Endothelial cell of umbilical vein (primary cell): Measurements from ENCODE around the gene ADAMTS19. TPM values are rescaled to one million over a fixed set of nuclear protein-coding genes. Genes with fewer than 3 reads are reported as not detected.

Experiments used
- BruUV-seq: library from RNA; stranded (reverse); fragments of 400-500 nt; replicated peaks from 2 replicates; lab custom pipeline; 2021; lab: Mats Ljungman, UMichigan
- CTCF ChIA-PET: fragments of 300-600, 350-600 bp; sonication (Branson Sonifier 250); formaldehyde crosslinking; loops from one replicate; lab custom pipeline; 2021; ENCODE audit warnings: antibody characterized with exemption, inconsistent platforms; lab: Charles Lee
- POLR2A ChIA-PET: fragments of 300-600, 350-600 bp; sonication (Branson Sonifier 250); formaldehyde crosslinking; loops from one replicate; lab custom pipeline; 2021; ENCODE audit warnings: antibody characterized with exemption, inconsistent platforms; lab: Charles Lee
- DNase-seq: peaks from one replicate; pipeline ENCODE4 v3.0.0-alpha.2; 2011; ENCODE audit warnings: low read depth, low spot score
- FAIRE-seq: peaks from 2 replicates; lab custom pipeline; 2011; peaks lifted over from hg19 to GRCh38; lab: Jason Lieb, UNC
- H2AFZ ChIP-seq: 2 replicates; pipeline ENCODE4 v1.6.0; 2012; ENCODE audit warnings: low read depth, low read length, control low read depth, inconsistent platforms
- H3K27ac ChIP-seq: 2 replicates; pipeline ENCODE4 v1.5.1; 2011; ENCODE audit warnings: low read depth, mild to moderate bottlenecking, control low read depth, low read length, moderate library complexity; ENCODE audit not compliant: insufficient read depth
- H3K27me3 ChIP-seq, 2 experiments: 2 replicates each; pipeline versions ENCODE4 v1.6.0 to v1.6.1; 2011; ENCODE audit warnings: low read length in 2 of 2, mixed read lengths in 1 of 2; ENCODE audit not compliant: control insufficient read depth in 2 of 2, insufficient read depth in 2 of 2
- H3K36me3 ChIP-seq, 2 experiments: 2 replicates in 1 of 2; 3 replicates in 1 of 2; pipeline ENCODE4 v1.5.1; 2011; ENCODE audit warnings: low read length in 2 of 2, mild to moderate bottlenecking in 1 of 2, moderate library complexity in 1 of 2; ENCODE audit not compliant: control insufficient read depth in 2 of 2, insufficient read depth in 2 of 2; ENCODE audit errors: extremely low read depth in 1 of 2
- H3K4me1 ChIP-seq: 3 replicates; pipeline ENCODE4 v1.5.1; 2011; ENCODE audit warnings: mild to moderate bottlenecking, low read length; ENCODE audit not compliant: control insufficient read depth, insufficient read depth; ENCODE audit errors: extremely low read depth
- H3K4me2 ChIP-seq: 2 replicates; pipeline ENCODE4 v1.6.1; 2011; ENCODE audit warnings: low read length, control low read depth, mixed read lengths; ENCODE audit not compliant: insufficient read depth
- H3K4me3 ChIP-seq, 3 experiments: fragments of 200-600 bp in 1 of 3; sonication (generic), shearing (Covaris generic) in 1 of 3; replicated peaks in 1 of 3; 2 replicates each; pipeline ENCODE4 v1.5.1; 2011 to 2016; ENCODE audit warnings: control low read depth in 3 of 3, low read length in 3 of 3, mild to moderate bottlenecking in 2 of 3, inconsistent platforms in 1 of 3, low read depth in 1 of 3, moderate library complexity in 1 of 3; ENCODE audit not compliant: insufficient read depth in 1 of 3
- H3K79me2 ChIP-seq: 2 replicates; pipeline ENCODE4 v1.6.0; 2012; ENCODE audit warnings: low read length, inconsistent platforms; ENCODE audit not compliant: control insufficient read depth, insufficient read depth
- H3K9ac ChIP-seq: replicated peaks from 2 replicates; pipeline ENCODE3; 2011; ENCODE audit warnings: low read length, control low read depth; ENCODE audit not compliant: insufficient read depth; ENCODE audit errors: extremely low read depth
- H3K9me1 ChIP-seq: replicated peaks from 3 replicates; pipeline ENCODE4 v1.6.0; 2011; ENCODE audit warnings: mild to moderate bottlenecking, low read length; ENCODE audit not compliant: control insufficient read depth, insufficient read depth; ENCODE audit errors: extremely low read depth
- H3K9me3 ChIP-seq: replicated peaks from 2 replicates; pipeline ENCODE4 v1.5.1; 2012; ENCODE audit warnings: low read length, inconsistent platforms; ENCODE audit not compliant: control insufficient read depth, insufficient read depth
- H4K20me1 ChIP-seq: replicated peaks from 2 replicates; pipeline ENCODE3; 2011; ENCODE audit warnings: mild to moderate bottlenecking, low read length; ENCODE audit not compliant: control insufficient read depth, insufficient read depth; ENCODE audit errors: extremely low read depth
- CTCF ChIP-seq, 2 donors: IDR thresholded peaks; 1 replicate in 1 of 2; 2 replicates in 1 of 2; pipeline ENCODE4 v1.5.1; 2011; ENCODE audit warnings: low read length in 2 of 2, mild to moderate bottlenecking in 2 of 2, moderate library complexity in 2 of 2, control low read depth in 1 of 2, inconsistent platforms in 1 of 2, low read depth in 1 of 2; ENCODE audit not compliant: insufficient read depth in 1 of 2; ENCODE audit errors: extremely low read depth in 1 of 2
- EZH2 ChIP-seq: IDR thresholded peaks from 2 replicates; pipeline ENCODE4 v1.6.1; 2012; ENCODE audit warnings: borderline replicate concordance, low read depth, mild to moderate bottlenecking, moderate library complexity, low read length, inconsistent platforms; ENCODE audit not compliant: severe bottlenecking
- FOS ChIP-seq: IDR thresholded peaks from 2 replicates; pipeline ENCODE4 v1.6.1; 2011; ENCODE audit warnings: mild to moderate bottlenecking, low read length, moderate library complexity, borderline replicate concordance; ENCODE audit not compliant: insufficient read depth
- GATA2 ChIP-seq: IDR thresholded peaks from 2 replicates; pipeline ENCODE4 v1.7.0; 2011; ENCODE audit warnings: low read depth, mild to moderate bottlenecking, moderate library complexity, mixed read lengths, low read length; ENCODE audit not compliant: insufficient read length, insufficient read depth
- JUN ChIP-seq: IDR thresholded peaks from 2 replicates; pipeline ENCODE4 v1.6.1; 2011; ENCODE audit warnings: borderline replicate concordance, low read depth; ENCODE audit not compliant: insufficient read length, insufficient read depth
- MAX ChIP-seq: IDR thresholded peaks from 2 replicates; pipeline ENCODE4 v1.6.1; 2011; ENCODE audit not compliant: insufficient read depth, insufficient read length
- MYC ChIP-seq: IDR thresholded peaks from one replicate; pipeline ENCODE4 v1.6.1; 2011; ENCODE audit warnings: mild to moderate bottlenecking, low read depth, low read length
- POLR2A ChIP-seq: IDR thresholded peaks from 2 replicates; pipeline ENCODE4 v1.6.1; 2012; ENCODE audit warnings: low read depth, mild to moderate bottlenecking, control low read depth, low read length
- POLR2AphosphoS5 ChIP-seq: IDR thresholded peaks from 2 replicates; pipeline ENCODE4 v1.6.1; 2012; ENCODE audit warnings: low read depth, mild to moderate bottlenecking, control low read depth, low read length, moderate library complexity; ENCODE audit not compliant: insufficient read depth
- dilution Hi-C: fragments of 300-500 bp; cut with MboI; formaldehyde crosslinking; loops from one replicate; pipeline ENCODE4 v1.15.0; 2019; ENCODE audit warnings: low sequenced_read_pairs; ENCODE audit not compliant: extremely low pct_ligation_motif_present
- intact Hi-C: fragments of 100-400 bp; cut with micrococcal nuclease; formaldehyde crosslinking; loops from one replicate; pipeline ENCODE4 v1.10.0; 2022
- polyA plus RNA-seq, 4 experiments: library from polyadenylated mRNA; depleted of rRNA in 3 of 4; stranded (reverse) in 3 of 4; unstranded in 1 of 4; fragments of >200 nt; gene quantifications; 2 replicates each; pipeline versions ENCODE4 v1.2.1 to v1.2.3, GENCODE V29; 2011 to 2012; ENCODE audit warnings: missing spikeins in 1 of 4
- total RNA-seq: library from RNA; stranded (reverse); gene quantifications from 2 replicates; pipeline ENCODE4 v1.2.3, GENCODE V29; 2021

Gene ADAMTS19
- total and polyA plus RNA-seq, 2 donors (not counting 3 experiments of a cell fraction or from before 2014, with no cell fraction given), result not detected

GRCh38 chr5:129601576-129601975 is 141.5 kb downstream of the ADAMTS19 start:
- H3K9ac ChIP-seq, result no peak overlapping the region
- TF ChIP-seq POLR2AphosphoS5 (no peak), EZH2 (no peak), MAX (no peak), MYC (no peak), FOS (no peak), GATA2 (no peak), POLR2A (no peak), JUN (no peak), CTCF (IDR thresholded peaks at IDR 0.05; ENCODE audit: extremely low read depth in 1 of 2, insufficient read depth in 1 of 2, low read depth in 1 of 2, low read length in 2 of 2) (no peak)
- H4K20me1 ChIP-seq, result no peaks in the 10 kb centered on the region
- ChIA-PET CTCF (no interaction called here), POLR2A (no interaction called here)
- dilution Hi-C loops (no loop called here), intact Hi-C loops (no loop called here)
- no peak overlapping the region for H2AFZ ChIP-seq
- DNase-seq (no peak), FAIRE-seq (no peak)
- BruUV-seq, result no TSS peak
- no peaks in the 10 kb centered on the region for H3K27me3 ChIP-seq
- no peak overlapping the region for H3K4me2 ChIP-seq
- no peaks in the 10 kb centered on the region for H3K4me1 ChIP-seq
- H3K36me3 ChIP-seq, result no peaks in the 10 kb centered on the region
- no peak overlapping the region for H3K4me3 ChIP-seq
- no peaks in the 10 kb centered on the region for H3K9me3 ChIP-seq
- H3K27ac ChIP-seq, result no peak overlapping the region
- H3K9me1 ChIP-seq, result no peaks in the 10 kb centered on the region
- no peaks in the 10 kb centered on the region for H3K79me2 ChIP-seq
